GM23338 (cell line): Measurements from ENCODE around the gene CROCC2. TPM values are rescaled to one million over a fixed set of nuclear protein-coding genes. Genes with fewer than 3 reads are reported as not detected.

Source experiments
- ATAC-seq: fragments of 200-7000 bp; cut with Tn5 transposase; 3 replicates; pipeline ENCODE4 v1.9.1; 2020
- DNase-seq: peaks from one replicate; pipeline ENCODE4 v3.0.0-alpha.2; 2015; ENCODE audit warnings: low spot score
- H2AFZ ChIP-seq: fragments of 200-600 bp; sonication (generic); 2 replicates; pipeline ENCODE4 v1.8.0; 2016; ENCODE audit warnings: antibody characterized with exemption, mild to moderate bottlenecking, moderate library complexity
- H3F3A ChIP-seq: fragments of 200-600 bp; sonication (generic); replicated peaks from 2 replicates; pipeline ENCODE4 v1.8.0; 2017; ENCODE audit warnings: antibody characterized with exemption, mixed run types, low read depth
- H3K27ac ChIP-seq: fragments of 200-600 bp; sonication (generic); 2 replicates; pipeline ENCODE4 v1.6.1; 2016; ENCODE audit warnings: low read depth
- H3K27me3 ChIP-seq: fragments of 200-600 bp; sonication (generic); 2 replicates; pipeline ENCODE4 v1.8.0; 2016; ENCODE audit warnings: mild to moderate bottlenecking, mixed run types, moderate library complexity; ENCODE audit not compliant: insufficient read depth
- H3K36me3 ChIP-seq: fragments of 200-600 bp; sonication (generic); 2 replicates; pipeline ENCODE4 v1.8.0; 2016; ENCODE audit warnings: mild to moderate bottlenecking; ENCODE audit not compliant: insufficient read depth
- H3K4me1 ChIP-seq: fragments of 200-600 bp; sonication (generic); 2 replicates; pipeline ENCODE4 v1.8.0; 2016; ENCODE audit warnings: mild to moderate bottlenecking, moderate library complexity; ENCODE audit not compliant: insufficient read depth
- H3K4me2 ChIP-seq: fragments of 200-600 bp; sonication (generic); 2 replicates; pipeline ENCODE4 v1.7.1; 2017; ENCODE audit warnings: mixed run types
- H3K4me3 ChIP-seq: fragments of 200-600 bp; sonication (generic); 2 replicates; pipeline ENCODE4 v1.6.1; 2016; ENCODE audit warnings: mixed run types
- H3K79me2 ChIP-seq: fragments of 200-600 bp; sonication (generic); replicated peaks from 2 replicates; pipeline ENCODE4 v1.8.0; 2017; ENCODE audit warnings: mild to moderate bottlenecking; ENCODE audit not compliant: insufficient read depth
- H3K9me2 ChIP-seq: fragments of 200-600 bp; sonication (generic); 2 replicates; pipeline ENCODE4 v1.8.0; 2017; ENCODE audit not compliant: insufficient read depth
- H4K20me1 ChIP-seq: fragments of 200-600 bp; sonication (generic); replicated peaks from 2 replicates; pipeline ENCODE4 v1.8.0; 2017; ENCODE audit warnings: mild to moderate bottlenecking; ENCODE audit not compliant: insufficient read depth
- H3K27ac Mint-ChIP-seq: 2 replicates; pipeline ENCODE4 v1.8.0; 2020; ENCODE audit warnings: inconsistent platforms, mild to moderate bottlenecking, moderate library complexity, mixed read lengths
- H3K27me3 Mint-ChIP-seq: 3 replicates; pipeline ENCODE4 v1.8.0; 2022; ENCODE audit warnings: low read depth, mild to moderate bottlenecking, moderate library complexity, mixed read lengths, inconsistent platforms; ENCODE audit not compliant: insufficient read depth, poor library complexity
- H3K36me3 Mint-ChIP-seq: 3 replicates; pipeline ENCODE4 v1.8.0; 2021; ENCODE audit warnings: low read depth, mild to moderate bottlenecking, inconsistent platforms, moderate library complexity, mixed read lengths
- H3K4me1 Mint-ChIP-seq: 3 replicates; pipeline ENCODE4 v1.8.0; 2020; ENCODE audit warnings: mild to moderate bottlenecking, inconsistent platforms, mixed read lengths
- H3K4me3 Mint-ChIP-seq: 3 replicates; pipeline ENCODE4 v1.8.0; 2021; ENCODE audit warnings: moderate library complexity, mild to moderate bottlenecking, inconsistent platforms, mixed read lengths
- H3K9me3 Mint-ChIP-seq: 3 replicates; pipeline ENCODE4 v1.8.0; 2020; ENCODE audit warnings: moderate library complexity, mild to moderate bottlenecking, inconsistent platforms, mixed read lengths
- CREB1 ChIP-seq: fragments of 250-450 bp; sonication (Bioruptor Pico); IDR thresholded peaks from 2 replicates; pipeline ENCODE4 v1.5.0; 2020; ENCODE audit warnings: low read depth, mild to moderate bottlenecking, moderate library complexity
- CTCF ChIP-seq, 2 experiments: fragments of 200-600 bp in 1 of 2; sonication (generic) in 1 of 2; conservative IDR thresholded peaks; 2 replicates each; pipeline versions ENCODE4 v1.5.1 to v1.6.1; 2016 to 2017; ENCODE audit warnings: antibody characterized with exemption in 2 of 2, low read depth in 2 of 2, mild to moderate bottlenecking in 2 of 2, moderate library complexity in 1 of 2
- ETS1 ChIP-seq: IDR thresholded peaks from 2 replicates; pipeline ENCODE4 v1.6.1; 2016; ENCODE audit warnings: antibody characterized with exemption
- EZH2 ChIP-seq: fragments of 200-600 bp; sonication (generic); IDR thresholded peaks from one replicate; pipeline ENCODE4 v1.8.0; 2017; ENCODE audit warnings: antibody characterized with exemption, mild to moderate bottlenecking, low read depth; ENCODE audit not compliant: unreplicated experiment
- EZH2phosphoT487 ChIP-seq: fragments of 200-600 bp; sonication (generic); IDR thresholded peaks from one replicate; pipeline ENCODE4 v1.8.1; 2018; ENCODE audit warnings: antibody characterized with exemption; ENCODE audit not compliant: unreplicated experiment
- JUNB ChIP-seq: IDR thresholded peaks from one replicate; pipeline ENCODE4 v1.6.1; 2016; ENCODE audit warnings: antibody characterized with exemption; ENCODE audit not compliant: unreplicated experiment
- NANOG ChIP-seq: IDR thresholded peaks from 2 replicates; pipeline ENCODE4 v1.6.1; 2016; ENCODE audit warnings: antibody characterized with exemption, borderline replicate concordance
- POLR2AphosphoS5 ChIP-seq: IDR thresholded peaks from 2 replicates; pipeline ENCODE4 v1.6.1; 2016; ENCODE audit warnings: antibody characterized with exemption, low read depth
- REST ChIP-seq: IDR thresholded peaks from one replicate; pipeline ENCODE4 v1.6.1; 2018; ENCODE audit warnings: antibody characterized with exemption; ENCODE audit not compliant: unreplicated experiment
- STAT1 ChIP-seq: IDR thresholded peaks from one replicate; pipeline ENCODE4 v1.6.1; 2016; ENCODE audit warnings: antibody characterized with exemption; ENCODE audit not compliant: unreplicated experiment
- ZNF114 ChIP-seq: fragments of 250-450 bp; sonication (Bioruptor Pico); IDR thresholded peaks from 2 replicates; pipeline ENCODE4 v1.5.0; 2020; ENCODE audit warnings: mild to moderate bottlenecking, moderate library complexity
- ZNF331 ChIP-seq: fragments of 250-450 bp; sonication (Bioruptor Pico); IDR thresholded peaks from 2 replicates; pipeline ENCODE4 v1.5.0; 2020; ENCODE audit warnings: low read depth, mild to moderate bottlenecking, moderate library complexity
- ZNF462 ChIP-seq: fragments of 250-450 bp; sonication (Bioruptor Pico); IDR thresholded peaks from 2 replicates; pipeline ENCODE4 v1.5.0; 2020; ENCODE audit warnings: mild to moderate bottlenecking, moderate library complexity
- polyA plus RNA-seq: library from polyadenylated mRNA; unstranded; fragments of >200 nt; fragmentation: Nextera tagmentation; extraction: Ambion mirVana; gene quantifications from 2 replicates; pipeline ENCODE4 v1.2.1, GENCODE V29; 2016
- total RNA-seq: library from RNA; depleted of rRNA; stranded (reverse); fragments of >200 nt; shearing (Covaris generic); gene quantifications from 2 replicates; pipeline ENCODE4 v1.2.3, GENCODE V29; 2014

The CROCC2 gene
- total and polyA plus RNA-seq, 2 experiments from 2014 or later, result not detected

- H3K27ac ChIP-seq, result no peak overlapping the region
- H3K9me2 ChIP-seq, result no peaks in the 10 kb centered on the region
- H3K27ac Mint-ChIP-seq, result no peak overlapping the region
- H3F3A ChIP-seq, result no peaks in the 10 kb centered on the region
- H3K36me3 Mint-ChIP-seq, result no peaks in the 10 kb centered on the region
- no peak overlapping the region for H3K4me3 ChIP-seq
- no peaks in the 10 kb centered on the region for H3K4me1 ChIP-seq
- H3K4me1 Mint-ChIP-seq, result peaks cover 3% of the 10 kb centered on the region; the same call in 1 of the 3 replicates
- H3K27me3 ChIP-seq, result no peaks in the 10 kb centered on the region
- no peaks in the 10 kb centered on the region for H3K79me2 ChIP-seq
- no peaks in the 10 kb centered on the region for H3K9me3 Mint-ChIP-seq
- no peak overlapping the region for H3K4me3 Mint-ChIP-seq
- H2AFZ ChIP-seq, result no peak overlapping the region
- no peak for ATAC-seq
- DNase-seq, result no peak
- TF ChIP-seq ETS1, result no peak
- TF ChIP-seq CTCF (conservative IDR thresholded peaks at IDR 0.05; ENCODE audit: low read depth in 2 of 2), result no peak
- no peak for TF ChIP-seq REST
- no peak for TF ChIP-seq ZNF114
- no peak for TF ChIP-seq ZNF462 (CRISPR knock-in tag)
- TF ChIP-seq POLR2AphosphoS5, result no peak
- no peak for TF ChIP-seq CREB1 (CRISPR knock-in tag)
- TF ChIP-seq JUNB, result no peak
- no peak for TF ChIP-seq EZH2phosphoT487
- TF ChIP-seq STAT1, result no peak
- no peak for TF ChIP-seq ZNF331 (CRISPR knock-in tag)
- no peak for TF ChIP-seq NANOG
- no peak for TF ChIP-seq EZH2
- no peaks in the 10 kb centered on the region for H3K36me3 ChIP-seq
- H3K27me3 Mint-ChIP-seq, result peaks cover 5% of the 10 kb centered on the region
- H4K20me1 ChIP-seq, result no peaks in the 10 kb centered on the region
- no peak overlapping the region for H3K4me2 ChIP-seq
Observed at GRCh38 chr2:240888890-240889573, 17.1 kb upstream of the CROCC2 start.
